LNCaP clone FGC (cell line): Measurements from ENCODE around the gene ZNF782.
"Not testable (repeated sequence)": the region's sequence is repeated elsewhere in the genome, so short reads cannot be mapped to it uniquely, and the experiment has no call there.

ENCODE experiments used
- DNase-seq: peaks from one replicate; pipeline ENCODE4 v3.0.0-alpha.2; 2011; ENCODE audit warnings: low read depth
- H3K4me3 ChIP-seq: 2 replicates; pipeline ENCODE4 v1.5.1; 2011; ENCODE audit warnings: mild to moderate bottlenecking, low read depth, low read length, control low read depth
- TF ChIP-seq, protein P1 (sequence below): IDR thresholded peaks from 2 replicates; pipeline ENCODE4 v1.5.1; 2012; ENCODE audit warnings: mild to moderate bottlenecking; ENCODE audit not compliant: control insufficient read depth, insufficient read depth; ENCODE audit errors: extremely low read depth

The ZNF782 gene

DNA sequence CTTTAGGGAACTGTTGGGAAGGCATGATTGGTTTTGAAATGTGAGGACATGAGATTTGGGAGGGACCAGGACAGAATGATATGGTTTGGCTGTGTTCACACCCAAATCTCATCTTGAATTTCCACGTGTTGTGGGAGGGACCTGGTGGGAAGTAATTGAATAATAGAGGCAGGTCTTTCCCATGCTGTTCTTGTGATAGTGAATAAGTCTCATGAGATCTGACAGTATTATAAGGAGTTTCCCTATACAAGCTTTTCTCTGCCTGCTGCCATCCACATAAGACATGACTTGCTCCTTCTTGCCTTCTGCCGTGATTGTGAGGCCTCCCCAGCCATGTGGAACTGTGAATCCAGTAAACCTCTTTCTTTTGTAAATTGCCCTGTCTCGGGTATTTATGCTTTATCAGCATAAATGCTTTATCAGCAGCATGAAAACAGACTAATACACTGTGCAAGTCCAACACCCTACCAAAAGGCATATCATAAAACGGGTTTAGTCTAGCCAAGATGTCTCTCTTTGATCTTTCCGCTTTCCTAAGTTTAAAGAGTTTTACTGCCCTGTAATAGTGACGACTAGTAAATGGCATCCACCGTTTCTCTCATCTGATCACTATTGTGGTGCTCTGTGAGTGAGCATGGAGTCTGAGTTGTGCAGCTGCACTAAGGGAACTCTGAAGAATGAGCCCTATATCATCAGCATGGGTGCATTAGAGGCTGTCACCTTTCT, 12.9 kb upstream of the ZNF782 start:
- TF ChIP-seq, protein P1, sequence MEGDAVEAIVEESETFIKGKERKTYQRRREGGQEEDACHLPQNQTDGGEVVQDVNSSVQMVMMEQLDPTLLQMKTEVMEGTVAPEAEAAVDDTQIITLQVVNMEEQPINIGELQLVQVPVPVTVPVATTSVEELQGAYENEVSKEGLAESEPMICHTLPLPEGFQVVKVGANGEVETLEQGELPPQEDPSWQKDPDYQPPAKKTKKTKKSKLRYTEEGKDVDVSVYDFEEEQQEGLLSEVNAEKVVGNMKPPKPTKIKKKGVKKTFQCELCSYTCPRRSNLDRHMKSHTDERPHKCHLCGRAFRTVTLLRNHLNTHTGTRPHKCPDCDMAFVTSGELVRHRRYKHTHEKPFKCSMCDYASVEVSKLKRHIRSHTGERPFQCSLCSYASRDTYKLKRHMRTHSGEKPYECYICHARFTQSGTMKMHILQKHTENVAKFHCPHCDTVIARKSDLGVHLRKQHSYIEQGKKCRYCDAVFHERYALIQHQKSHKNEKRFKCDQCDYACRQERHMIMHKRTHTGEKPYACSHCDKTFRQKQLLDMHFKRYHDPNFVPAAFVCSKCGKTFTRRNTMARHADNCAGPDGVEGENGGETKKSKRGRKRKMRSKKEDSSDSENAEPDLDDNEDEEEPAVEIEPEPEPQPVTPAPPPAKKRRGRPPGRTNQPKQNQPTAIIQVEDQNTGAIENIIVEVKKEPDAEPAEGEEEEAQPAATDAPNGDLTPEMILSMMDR, result no peak
- no peak for DNase-seq
- no peak overlapping the region for H3K4me3 ChIP-seq

DNA sequence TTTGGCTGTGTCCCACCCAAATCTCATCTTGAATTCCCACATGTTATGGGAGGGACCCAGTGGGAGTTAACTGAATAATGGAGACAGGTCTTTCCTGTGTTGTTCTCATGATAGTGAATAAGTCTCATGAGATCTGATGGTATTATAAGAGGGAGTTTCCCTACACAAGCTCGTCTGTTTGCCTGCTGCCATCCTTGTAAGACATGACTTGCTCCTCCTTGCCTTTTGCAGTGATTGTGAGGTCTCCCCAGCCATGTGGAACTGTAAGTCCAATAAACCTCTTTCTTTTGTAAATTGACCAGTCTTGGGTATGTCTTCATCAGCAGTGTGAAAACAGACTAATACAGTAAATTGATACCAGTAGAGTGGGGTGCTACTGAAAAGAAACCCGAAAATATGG, 10.9 kb upstream of the ZNF782 start:
- not testable (repeated sequence) for DNase-seq, H3K4me3 ChIP-seq

DNA sequence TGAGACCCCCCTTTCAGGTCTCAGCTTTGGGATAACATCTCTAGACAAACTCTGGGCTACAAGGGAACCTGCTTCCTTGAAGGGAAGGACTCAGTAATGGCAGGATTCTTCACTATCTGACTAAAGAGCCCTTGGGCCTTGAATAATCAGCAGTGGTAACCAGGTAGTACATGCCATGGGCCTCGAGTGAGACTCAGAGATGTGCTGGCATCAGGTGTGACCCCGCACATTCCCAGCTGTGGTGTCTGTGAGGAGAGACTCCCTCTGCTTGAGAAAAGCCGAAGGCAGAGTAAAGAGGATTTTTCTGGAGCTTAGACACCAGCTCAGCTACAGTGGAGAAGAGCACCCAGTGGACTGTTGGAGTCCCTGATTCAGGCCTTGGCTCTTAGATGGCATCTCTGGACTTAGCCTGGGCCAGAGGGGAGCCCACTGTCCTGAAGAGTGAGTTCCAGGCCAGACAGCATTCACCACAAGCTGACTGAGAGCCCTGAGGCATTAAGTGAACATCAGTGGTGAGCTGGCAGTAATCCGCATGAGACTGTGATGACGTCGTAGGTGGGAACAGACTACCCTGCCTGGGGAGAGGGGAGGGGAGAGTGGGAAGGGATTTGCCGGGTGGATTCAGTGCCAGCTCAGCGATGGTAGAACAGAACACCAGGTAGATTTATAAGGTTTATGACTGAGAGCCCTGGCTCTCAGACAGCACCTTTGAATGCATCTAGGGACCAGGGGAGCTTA, 5.3 kb upstream of the ZNF782 start:
- TF ChIP-seq, protein P1, result no peak
- no peak for DNase-seq
- H3K4me3 ChIP-seq, result no peak overlapping the region

DNA sequence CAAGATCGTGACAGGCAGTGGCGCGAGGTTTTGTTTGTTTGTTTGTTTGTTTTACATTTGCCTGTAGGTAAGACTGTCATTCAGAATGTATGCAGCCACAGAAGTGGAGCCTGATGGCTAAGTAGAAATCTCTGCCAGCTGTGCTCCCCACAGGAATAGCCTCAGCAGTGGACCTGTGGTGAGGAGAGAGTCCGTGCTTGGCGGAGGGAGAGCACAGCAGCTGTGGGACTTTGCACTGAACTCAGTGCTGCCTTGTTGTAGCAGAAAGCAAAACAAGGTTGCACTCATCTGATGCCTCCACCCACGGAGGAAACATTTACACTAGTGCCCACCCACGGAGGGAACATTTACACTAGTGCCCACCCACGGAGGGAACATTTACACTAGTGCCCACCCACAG, 4.4 kb upstream of the ZNF782 start:
- no peak overlapping the region for H3K4me3 ChIP-seq
- TF ChIP-seq, protein P1, result no peak
- no peak for DNase-seq

DNA sequence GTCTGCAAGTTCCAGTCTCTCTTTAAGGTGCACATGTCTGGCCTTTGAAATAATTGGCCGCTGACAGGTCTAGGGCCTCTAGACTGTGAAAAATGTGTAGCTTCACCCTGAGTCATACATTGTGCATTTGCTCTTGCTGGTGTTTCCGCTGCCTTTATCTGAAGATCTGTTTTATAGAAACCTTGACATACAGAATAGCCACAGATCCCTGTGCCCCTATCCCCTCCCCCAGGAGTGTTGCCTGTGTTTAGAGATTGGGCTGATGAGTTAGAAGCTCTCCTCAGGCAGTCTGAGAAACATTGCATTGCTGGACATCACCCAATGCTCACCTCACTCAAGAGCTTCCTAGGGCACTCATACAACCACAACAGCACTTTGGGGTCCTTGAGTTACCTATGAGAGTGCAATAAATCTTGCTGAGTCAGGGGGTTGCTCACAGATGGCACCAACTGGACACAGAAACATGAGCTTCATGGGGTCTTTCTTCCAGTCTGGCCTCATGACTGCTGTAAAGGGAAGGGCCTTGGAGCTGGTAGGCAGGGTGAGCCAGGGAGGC, 3.8 kb upstream of the ZNF782 start:
- no peak for DNase-seq
- no peak overlapping the region for H3K4me3 ChIP-seq
- TF ChIP-seq, protein P1, result no peak

DNA sequence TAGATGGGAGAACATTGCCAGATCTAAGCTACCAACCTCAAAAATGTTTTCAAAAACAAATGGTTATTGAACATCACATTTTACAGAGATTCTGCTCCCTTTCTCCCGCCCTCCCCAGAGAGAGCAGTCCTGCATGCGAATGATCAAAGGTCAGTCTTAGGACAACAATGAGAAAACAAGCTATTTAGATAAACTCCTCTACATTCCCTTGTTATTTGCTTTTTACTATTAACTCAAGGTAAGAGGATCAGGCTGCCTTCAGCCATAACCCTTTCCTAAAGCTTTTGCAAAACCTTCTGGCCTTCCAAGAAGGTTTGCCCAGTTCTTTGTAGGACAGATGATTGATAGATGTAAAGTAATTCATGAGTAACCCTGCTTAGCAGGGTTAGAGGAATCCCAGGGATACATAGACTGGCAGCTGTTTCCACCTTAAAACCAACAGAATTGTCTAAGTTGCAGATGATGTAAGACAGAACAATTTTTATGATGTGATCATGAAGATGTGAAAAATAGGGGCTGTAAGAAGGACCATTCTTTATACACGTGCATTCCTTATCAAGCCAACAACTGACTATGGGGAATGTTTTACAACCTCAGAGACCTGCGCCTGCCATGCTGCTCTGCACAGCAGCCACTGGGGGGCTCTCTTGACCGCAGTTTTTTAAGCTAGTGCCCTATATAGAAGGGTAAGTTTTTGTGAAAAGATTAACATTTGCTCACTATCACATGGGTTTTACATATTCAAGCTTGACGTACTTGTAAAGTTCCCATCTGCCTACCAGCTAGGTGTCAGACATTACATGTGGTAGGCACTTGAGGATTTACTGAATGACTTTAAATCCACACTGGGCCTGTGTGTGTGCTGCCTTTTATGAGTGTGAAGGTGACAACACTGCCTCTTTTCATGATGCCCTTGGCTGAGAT, 2.3 kb upstream of the ZNF782 start:
- peak; percentile 30 for DNase-seq
- H3K4me3 ChIP-seq, result no peak overlapping the region
- TF ChIP-seq, protein P1, result peak; percentile 86
